GM12865 (cell line): Measurements from ENCODE around the gene NFATC2.

Experiments
- DNase-seq: peaks from one replicate; pipeline ENCODE4 v3.0.0; 2010; ENCODE audit warnings: low read depth
- H3K4me3 ChIP-seq: 2 replicates; pipeline ENCODE4 v1.5.1; 2011; ENCODE audit warnings: mild to moderate bottlenecking, low read depth, low read length, control low read depth
- TF ChIP-seq, protein P1 (sequence below): IDR thresholded peaks from 2 replicates; pipeline ENCODE4 v1.5.1; 2011; ENCODE audit warnings: low read length, control low read depth, low read depth, inconsistent platforms; ENCODE audit not compliant: insufficient read depth; ENCODE audit errors: missing control alignments

Gene NFATC2

DNA sequence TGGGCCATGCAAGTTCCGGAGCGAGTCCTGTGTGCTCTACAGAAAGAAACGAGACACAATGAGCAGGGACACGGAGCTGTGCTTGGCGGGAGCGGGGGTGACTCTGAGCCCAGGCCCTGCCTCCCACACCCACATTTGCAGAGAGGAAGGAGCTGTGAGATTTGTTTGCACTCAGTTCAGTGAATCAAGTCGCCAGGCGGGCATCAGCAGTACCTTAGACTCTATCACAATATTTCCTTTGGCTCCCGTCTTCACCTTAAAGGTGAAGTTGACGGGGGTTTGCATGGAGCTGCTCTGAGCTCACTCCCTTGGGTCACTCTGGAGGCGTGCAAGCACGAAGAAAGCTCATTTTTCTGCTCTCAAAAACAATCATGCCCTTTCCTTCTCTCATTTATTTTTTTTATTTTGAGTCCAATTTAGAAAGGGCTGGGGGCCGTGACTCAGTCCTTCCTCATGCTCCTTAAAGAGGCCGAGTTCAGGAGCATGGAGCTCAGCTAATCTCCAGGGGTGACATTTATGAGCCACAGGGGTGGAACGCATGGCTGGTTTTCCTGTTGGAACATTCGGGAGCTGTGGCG, 188.2 kb downstream of the NFATC2 start:
- no peak for DNase-seq
- no peak overlapping the region for H3K4me3 ChIP-seq
- TF ChIP-seq, protein P1, sequence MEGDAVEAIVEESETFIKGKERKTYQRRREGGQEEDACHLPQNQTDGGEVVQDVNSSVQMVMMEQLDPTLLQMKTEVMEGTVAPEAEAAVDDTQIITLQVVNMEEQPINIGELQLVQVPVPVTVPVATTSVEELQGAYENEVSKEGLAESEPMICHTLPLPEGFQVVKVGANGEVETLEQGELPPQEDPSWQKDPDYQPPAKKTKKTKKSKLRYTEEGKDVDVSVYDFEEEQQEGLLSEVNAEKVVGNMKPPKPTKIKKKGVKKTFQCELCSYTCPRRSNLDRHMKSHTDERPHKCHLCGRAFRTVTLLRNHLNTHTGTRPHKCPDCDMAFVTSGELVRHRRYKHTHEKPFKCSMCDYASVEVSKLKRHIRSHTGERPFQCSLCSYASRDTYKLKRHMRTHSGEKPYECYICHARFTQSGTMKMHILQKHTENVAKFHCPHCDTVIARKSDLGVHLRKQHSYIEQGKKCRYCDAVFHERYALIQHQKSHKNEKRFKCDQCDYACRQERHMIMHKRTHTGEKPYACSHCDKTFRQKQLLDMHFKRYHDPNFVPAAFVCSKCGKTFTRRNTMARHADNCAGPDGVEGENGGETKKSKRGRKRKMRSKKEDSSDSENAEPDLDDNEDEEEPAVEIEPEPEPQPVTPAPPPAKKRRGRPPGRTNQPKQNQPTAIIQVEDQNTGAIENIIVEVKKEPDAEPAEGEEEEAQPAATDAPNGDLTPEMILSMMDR = no peak

DNA sequence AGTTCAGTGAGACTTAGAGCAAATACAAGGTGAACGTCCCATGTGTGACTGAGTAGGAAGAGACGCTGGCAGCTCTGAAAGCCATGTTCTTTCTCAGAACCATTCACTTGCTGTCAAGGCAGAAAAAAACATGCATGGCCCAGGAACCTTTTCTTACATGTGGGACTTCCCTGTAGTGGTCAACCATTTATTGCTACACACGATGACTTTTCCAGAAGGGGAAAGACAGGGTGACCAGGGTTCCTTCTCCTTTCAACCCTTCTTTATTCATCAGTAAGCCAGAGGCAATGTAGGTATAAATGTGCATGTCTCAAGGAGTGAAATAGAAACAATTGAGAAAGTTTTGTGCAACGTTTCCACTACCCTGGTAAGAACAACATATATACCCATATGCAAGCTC, 189.0 kb downstream of the NFATC2 start:
- TF ChIP-seq, protein P1 = no peak
- DNase-seq = no peak
- H3K4me3 ChIP-seq = no peak overlapping the region

DNA sequence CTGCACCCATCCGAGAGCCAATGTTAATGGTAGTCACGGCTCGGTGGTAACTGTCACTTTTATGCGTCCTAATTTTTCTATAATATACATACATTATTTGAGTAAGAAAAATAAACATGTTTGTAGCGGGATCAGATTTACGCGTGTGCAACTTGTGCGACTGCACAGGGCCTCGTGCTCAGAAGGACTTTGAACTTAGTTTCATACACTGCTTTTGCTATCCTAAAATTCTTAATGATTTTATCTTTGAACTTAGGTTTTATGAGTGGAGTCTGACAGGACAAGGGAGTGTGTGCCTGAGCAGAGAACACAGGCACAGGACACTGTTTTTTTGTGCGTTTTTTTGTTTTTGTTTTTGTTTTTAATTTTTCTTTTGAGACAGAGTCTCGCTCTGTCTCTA, 189.7 kb downstream of the NFATC2 start:
- no peak for DNase-seq
- TF ChIP-seq, protein P1 = no peak
- H3K4me3 ChIP-seq = no peak overlapping the region

DNA sequence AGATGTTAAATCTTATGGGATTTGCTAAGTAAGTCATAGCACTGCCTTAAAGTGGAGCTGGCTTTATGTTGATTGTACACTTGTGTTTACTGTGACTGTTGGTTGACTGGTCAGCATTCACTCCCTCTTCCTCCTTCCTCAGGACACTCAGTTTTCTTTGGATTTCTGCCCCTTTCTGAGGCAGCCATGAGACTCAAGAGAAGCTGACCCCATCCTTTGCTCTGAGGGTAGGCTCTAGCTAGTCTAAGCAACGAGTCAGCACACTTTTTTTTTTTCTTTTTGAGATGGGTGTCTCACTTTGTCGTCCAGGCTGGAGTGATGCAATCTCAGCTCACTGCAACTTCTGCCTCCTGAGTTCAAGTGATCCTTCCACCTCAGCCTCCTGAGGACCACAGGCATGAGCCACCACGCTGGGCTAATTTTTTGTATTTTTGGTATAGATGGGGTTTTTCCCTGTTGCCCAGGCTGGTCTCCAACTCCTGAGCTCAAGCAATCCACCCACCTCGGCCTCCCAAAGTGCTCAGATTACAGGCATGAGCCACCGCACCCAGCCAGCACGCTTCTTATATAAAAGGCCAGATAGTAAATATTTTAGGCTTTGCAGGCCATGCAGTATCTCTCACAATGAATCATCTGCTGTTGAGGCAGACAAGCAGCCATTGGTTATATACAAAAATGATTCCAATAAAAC, 191.4 kb downstream of the NFATC2 start:
- no peak overlapping the region for H3K4me3 ChIP-seq
- TF ChIP-seq, protein P1 = no peak
- DNase-seq = no peak

DNA sequence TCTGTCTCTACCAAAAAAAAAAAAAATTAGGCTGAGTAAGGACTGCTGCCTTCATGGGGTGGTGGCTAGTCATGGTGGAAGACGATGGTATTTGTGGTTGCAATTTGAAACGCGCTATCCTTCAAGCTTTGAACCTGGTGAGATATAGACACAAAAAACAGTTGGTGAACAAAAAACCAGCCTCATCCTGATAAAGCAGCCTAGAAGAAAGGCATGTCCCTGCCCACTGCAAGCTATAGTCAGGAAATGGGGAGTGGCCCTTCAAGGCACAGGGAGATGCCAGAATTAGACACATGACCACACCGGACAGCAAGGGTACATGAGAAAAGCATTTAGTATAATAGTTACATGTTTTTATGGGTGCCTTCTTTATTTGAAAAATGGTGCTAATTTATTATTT, 193.6 kb downstream of the NFATC2 start:
- no peak overlapping the region for H3K4me3 ChIP-seq
- no peak for DNase-seq
- TF ChIP-seq, protein P1 = no peak

DNA sequence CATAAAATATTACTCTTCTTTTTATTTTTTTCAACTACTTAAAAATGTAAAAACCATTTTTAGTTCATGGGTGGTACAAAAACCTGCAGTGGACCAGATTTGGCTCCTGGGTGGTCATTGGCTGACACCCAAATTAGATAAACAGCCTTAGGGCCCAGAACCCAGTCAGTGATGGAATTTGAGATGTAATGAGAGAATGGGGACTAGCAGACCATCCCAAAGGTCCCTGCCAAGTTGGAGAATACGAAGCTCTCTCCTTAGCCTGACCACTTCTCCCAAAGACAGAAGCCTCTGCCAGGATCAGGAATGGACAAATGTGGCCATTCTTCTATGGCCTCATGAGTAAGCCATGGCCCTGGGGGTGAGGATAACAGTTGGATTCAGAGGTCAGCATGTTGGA, 194.7 kb downstream of the NFATC2 start:
- TF ChIP-seq, protein P1 = no peak
- no peak overlapping the region for H3K4me3 ChIP-seq
- DNase-seq = no peak
